HG03460 (cell line): Measurements from ENCODE around the gene PSMA1.
A peak's percentile ranks its signal among the peaks of the same experiment; 100 is the strongest.
"Not testable (repeated sequence)": the region's sequence is repeated elsewhere in the genome, so short reads cannot be mapped to it uniquely, and the experiment has no call there.

Source experiments
- ATAC-seq: cut with Tn5 transposase; IDR thresholded peaks from one replicate; pipeline ENCODE4 v1.9.1; 2021; ENCODE audit not compliant: unreplicated experiment

PSMA1 gene

DNA sequence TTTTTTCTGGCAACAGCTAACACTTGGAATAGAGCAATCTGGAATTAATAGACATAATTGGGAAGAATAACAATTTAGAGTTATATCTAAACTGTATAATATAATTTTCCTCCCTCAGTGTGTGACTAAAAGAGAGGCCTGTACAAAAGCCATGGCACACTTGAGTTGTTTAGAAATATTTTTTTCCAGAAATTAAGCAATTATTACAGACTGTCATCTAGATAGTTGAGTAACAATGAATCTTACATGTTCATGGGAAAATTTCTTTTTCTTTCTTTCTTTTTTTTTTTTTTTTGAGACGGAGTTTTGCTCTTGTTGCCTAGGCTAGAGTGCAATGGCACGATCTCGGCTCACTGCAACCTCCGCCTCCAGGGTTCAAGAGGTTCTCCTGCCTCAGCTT lies 15.0 kb upstream of the PSMA1 start:
- ATAC-seq, result not testable (repeated sequence)

DNA sequence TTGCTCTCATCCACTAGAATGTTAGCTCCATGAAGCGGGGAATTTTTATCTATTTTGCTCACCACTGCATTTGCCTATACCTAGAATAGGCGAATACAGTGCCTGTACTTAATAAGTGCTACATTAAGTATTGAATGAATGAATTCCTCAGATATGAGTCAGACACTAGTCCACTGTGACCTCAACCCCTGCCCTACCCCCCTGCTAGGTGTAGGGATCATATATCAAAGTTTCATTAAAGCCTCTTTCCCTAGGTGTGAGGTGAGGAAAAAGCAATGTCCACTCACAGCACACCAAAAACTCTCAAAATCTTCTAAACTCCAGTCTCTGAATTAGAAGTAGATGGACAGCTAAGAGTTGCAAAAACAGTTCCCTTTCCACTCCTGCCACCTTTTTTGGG lies 9.8 kb upstream of the PSMA1 start:
- no peak for ATAC-seq

DNA sequence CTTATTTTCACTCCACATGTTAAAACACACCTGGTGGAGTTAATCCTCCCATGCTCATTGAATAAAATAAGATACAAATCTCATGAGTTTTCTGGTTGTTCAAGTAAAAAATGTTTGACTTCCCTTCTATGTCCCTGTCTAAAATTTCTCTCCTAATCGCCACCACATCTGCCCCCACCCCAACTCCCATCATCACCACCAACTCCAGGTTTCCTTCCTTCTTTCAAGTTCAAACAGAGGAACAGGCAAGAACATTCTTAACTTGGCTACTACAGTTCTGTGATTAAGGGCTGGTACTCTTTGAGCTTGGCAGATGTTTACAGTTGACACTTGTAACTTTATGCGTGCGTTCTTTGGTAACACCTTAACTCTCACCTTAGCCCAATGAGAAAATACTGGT lies 9.1 kb upstream of the PSMA1 start:
- no peak for ATAC-seq

DNA sequence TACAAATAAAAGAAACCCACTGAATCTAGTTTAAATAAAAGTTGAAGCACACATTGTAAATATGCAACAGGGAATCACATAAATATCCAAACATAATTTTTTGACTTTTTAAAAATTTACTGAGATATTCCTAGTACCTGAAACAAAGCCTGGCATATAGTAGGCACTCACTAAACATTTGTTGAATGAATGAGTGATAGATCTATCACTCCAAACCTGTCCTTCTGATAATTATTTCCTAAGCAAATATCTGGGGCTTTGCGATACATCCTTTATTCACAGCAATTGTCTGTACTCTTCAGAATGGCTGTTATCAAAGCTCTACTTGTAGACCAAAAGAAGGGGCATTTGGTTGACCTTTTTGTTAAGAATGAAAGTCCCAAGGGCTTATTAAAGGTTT lies 2.6 kb upstream of the PSMA1 start:
- no peak for ATAC-seq

DNA sequence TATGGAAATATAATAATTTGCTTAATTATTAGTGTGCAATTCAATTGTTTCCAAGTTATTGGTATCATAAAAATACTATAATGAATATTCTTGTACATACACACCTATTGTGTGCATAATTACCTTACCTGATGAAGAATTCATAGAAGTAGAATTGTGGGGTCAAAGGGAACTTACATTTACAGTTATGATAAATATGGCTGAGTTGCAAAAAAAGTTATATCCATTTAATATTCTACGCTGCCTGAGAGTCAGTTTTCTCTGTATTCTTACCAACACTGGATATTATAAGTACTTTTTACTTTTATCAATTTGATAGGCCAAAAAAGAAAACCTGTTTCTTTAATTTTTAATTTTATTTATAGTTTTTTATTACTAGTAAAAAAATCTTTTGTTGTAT lies 2.1 kb upstream of the PSMA1 start:
- no peak for ATAC-seq

DNA sequence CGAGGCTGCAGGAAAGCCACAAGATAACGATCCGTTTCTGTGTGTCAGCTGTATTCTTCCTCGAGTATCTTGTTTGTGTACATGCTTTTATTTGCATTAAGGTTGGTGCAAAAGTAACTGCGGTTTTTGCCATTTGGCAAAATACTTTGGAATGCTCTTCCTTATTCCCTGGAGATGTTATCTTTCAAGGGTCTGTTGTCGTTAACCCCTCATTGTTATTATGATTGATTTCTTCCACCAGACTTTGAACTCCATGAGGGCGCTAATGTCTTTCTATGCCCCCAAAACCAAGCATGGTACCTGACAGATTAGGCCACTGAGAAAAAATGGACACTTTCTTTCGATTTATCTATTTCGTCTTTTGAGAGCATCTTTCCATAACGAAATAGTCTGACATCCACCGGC lies 563 bp upstream of the PSMA1 start:
- no peak for ATAC-seq

DNA sequence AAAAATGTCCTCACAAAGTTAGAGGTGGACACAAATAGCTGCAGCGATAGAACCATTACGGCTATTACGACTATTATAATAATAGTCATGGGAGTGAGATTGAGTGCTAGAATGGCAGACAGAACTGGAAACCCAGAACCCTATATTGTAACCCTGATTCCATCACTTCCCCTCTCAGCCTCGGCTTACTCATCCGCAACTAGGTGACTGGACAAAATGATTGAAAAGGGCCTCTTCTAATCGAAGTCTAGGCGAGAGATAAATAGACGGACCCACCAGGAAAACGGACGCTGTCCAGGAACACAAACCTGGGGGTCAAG lies 629 bp downstream of the PSMA1 start:
- peak; percentile 12 for ATAC-seq

DNA sequence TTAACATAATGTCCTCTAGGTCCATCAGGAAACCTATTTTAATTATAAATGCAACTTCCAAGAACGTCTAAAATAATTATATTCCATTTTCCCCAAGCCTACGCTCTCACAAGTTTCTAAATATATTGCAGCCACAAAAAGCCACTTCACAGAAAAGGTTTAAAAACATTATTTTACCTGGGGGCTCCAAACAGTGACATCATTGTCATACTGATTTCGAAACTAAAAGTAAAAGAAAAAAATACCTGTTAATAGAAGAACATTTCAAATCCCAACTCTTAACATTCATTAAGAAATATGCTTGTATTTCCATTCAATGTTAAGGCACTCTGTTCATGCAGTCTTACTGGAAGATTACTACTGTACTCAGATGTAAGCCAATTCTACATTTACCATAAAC lies 1.4 kb downstream of the PSMA1 start:
- no peak for ATAC-seq

DNA sequence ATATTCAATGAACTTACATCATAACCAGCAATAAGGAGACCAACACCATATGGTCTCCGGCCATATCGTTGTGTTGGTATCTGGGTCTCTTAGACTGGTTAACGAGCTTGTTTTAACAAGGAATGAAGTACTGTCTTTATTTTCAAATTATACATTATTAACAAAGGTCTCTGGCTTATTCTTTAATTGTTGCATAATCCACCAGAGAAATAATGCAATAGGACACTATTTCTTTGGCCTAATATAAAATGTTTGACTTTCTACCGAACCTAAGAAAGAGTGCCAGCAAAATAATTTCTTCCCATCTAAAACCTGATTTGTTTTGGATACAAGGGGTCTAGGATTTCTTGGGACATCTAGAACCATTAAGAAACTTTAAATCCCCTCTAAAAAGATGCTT lies 6.4 kb downstream of the PSMA1 start:
- no peak for ATAC-seq

DNA sequence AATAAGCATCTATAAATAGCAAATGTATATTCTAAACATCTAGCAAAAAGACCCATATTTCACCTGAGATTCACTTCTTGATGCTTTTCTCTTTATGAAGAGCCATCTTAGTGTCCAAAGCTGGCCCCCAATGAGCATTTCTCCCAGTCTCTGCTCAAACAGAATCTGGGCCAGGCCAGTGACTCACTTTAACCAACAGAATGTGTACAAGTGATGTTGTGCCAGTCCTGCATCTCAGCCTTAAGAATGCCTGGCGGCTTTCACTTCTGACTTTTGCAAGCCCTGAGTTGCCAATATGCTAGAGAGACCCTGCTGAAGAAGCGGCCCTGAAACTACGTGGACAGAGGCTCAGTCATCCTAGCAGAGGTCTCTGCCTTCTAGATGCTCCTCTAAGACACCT lies 13.7 kb downstream of the PSMA1 start:
- ATAC-seq, result no peak

DNA sequence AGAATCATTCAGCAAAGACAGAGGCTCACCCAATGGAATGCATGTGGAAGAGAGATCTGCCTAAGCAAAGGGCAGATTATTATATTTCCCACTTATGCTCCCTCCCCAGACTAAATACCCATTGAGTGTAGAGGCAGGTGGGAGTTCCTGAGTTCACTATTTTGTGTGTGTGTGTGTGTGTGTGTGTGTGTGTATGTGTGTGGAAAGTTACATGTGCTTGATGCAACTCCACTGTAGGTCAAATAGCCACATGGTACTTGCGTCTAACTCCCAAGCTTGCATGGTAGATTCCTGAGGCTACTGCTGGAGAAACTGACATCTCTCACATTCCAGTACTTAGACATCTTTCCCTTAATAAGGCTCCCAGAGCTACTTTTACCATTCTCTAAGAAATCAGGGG lies 17.2 kb downstream of the PSMA1 start:
- ATAC-seq, result no peak

DNA sequence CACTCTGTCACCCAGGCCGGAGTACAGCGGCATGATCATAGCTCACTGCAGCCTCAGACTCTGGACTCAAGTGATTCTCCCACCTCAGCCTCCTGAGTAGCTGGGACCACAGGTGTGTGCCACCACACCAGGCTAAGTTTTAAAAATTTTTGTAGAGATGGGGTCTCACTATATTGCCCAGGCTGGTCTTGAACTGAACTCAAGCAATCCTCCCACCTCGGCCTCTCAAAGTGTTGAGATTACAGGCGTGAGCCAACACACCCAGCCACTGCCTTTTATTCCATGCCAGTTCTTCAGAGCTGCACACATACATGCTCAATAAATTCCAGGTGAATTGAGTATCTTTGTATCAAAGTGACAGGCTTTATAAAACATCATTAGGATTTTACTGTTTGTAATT lies 18.1 kb downstream of the PSMA1 start:
- no peak for ATAC-seq

DNA sequence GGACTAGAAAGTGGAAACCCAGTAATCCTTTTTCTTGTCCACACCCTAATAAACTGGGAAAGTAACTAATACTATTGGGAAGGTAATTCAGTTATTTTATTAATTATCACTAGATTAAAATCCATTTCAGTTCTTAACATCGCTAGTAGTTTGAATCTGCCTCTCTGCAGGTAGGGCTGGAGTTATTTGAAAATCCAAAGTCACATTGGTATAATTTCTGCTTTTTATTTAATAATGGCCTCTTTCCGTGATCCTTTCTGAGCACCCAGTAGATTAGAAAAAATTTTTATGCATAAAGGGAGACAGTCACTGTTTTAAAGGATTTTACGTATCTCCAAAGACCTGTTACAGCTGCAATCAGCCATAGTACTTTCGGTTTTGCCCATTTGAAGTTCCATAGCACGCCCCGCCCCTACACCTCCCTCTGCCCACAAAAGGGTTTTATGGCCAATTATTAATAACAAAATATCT lies 20.0 kb downstream of the PSMA1 start:
- peak; percentile 58 for ATAC-seq

DNA sequence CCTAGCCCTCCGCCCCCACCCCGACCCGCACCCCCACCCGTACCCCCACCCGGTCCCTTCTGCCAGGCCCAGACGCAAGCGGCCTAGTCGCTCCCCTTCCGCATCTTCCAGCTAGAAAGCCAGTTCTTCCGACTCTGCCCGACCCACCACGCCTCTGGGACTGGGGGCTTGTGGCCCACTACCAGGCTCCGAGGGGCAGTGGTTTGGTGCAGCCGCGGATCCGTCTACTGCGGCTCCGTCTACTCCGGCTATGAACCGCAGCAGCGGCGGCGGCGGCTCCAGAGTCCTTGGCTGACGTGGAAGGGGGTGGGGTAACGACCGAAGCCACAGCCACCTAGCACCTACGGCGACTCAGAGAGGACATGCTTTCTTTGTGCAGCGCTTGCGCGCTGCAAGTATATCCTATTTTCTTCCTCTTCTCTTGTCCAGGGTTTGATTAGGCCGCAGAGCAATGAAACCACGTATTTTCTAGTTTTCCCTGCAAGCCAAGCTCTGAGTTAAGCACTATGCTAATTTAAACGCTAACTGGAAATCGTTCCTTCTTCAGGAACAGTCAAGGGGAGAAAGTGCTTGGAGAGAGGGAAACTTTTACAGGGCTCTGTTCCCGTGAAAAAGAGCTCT lies 20.5 kb downstream of the PSMA1 start, which contains the start of gene COPB1:
TSS of gene COPB1 (minus strand) at position 252 of the 621 bp plus-strand sequence. CDS start 883 bp downstream, outside the sequence.
- ATAC-seq, result peak; percentile 84

DNA sequence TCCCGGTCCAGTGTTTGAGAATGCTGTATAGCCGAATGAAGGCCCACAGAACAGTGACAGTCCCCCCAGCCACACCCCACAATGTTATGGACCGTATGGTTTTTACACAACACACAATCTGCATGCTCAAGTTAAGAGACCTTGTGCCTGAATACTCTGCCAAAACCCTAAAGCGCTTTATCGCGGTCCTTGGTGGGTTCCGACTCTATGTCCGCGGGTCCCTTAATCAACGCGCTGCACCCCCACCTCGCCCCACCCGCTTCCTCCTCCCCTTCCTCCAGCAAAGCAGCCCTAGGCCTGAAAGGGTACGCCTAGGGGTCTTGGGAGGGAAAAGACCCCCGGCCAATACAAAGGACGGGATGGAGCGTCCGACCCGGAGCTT lies 21.0 kb downstream of the PSMA1 start:
- ATAC-seq, result peak; percentile 16

DNA sequence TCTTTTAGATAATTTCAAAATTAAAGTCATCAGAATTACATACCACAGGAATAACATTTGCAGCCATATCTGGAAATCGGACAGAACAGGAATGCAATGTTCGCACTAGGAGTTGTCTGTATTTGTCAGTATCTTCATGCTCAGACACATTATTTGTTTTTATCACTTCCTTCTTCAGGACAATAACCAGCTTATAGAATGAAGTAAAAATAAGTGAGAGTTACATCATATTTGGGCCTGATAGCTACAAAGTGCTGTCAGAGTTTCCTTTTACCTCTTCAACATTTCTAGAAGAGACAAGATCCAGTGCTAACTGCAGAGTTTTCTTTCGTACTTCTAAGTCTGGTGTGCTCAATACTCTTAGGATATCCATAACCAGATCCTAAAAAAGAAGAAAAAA lies 39.5 kb downstream of the PSMA1 start:
- no peak for ATAC-seq

DNA sequence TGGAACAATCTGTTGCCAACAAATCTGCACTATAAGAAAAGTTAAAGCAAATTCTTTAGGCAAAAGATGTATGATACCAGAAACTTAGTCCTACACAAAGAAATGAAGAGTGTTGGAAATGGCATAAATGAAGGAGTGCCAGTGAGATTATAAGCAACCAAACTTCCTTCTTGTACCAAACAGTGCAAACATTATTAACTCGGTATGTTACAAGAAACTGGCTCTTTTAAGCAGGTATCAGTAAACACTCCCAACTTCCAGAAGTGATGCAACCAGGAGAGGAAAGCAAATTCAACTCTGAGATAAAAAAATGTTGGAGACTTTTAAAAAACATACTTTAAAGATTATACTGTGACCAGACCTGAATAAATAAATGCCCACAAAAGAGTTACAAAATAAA lies 49.1 kb downstream of the PSMA1 start:
- no peak for ATAC-seq

DNA sequence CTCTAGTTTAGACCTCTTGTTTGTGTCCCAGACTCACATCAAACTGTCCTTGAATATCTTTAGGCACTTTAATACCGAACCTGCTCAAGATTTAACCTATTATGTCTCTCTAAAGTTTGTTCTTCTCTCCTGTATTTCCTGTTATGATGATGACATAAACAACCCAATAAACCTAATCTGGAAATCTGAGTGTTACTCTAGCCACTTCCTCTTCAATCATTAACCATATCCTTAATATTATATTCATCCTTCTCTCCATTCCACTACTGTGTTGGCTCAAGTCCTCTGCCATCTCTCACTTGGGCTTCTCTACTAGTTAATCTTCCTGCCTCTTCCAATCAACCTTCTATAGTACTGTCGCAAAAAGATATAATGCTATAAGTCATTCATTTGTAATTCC lies 56.6 kb downstream of the PSMA1 start:
- ATAC-seq, result no peak

DNA sequence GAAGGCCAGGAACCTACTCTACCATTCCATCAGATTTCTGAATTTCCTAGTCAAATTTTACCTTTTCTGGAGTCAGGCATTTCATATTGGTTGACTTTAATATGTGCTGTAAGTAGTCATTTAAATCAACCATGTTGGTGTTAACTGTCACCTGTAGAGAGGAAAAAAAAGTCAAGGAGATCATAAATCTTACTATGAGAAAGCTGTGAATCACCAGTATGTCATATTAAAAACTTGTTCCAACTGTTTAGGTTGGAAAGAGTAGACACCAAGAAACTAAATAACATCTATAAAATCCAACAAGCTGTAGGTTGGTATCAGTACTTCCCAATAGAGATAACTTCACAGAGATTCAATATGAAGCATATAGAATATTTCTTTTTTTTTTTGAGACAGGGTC lies 60.0 kb downstream of the PSMA1 start:
- ATAC-seq, result no peak

DNA sequence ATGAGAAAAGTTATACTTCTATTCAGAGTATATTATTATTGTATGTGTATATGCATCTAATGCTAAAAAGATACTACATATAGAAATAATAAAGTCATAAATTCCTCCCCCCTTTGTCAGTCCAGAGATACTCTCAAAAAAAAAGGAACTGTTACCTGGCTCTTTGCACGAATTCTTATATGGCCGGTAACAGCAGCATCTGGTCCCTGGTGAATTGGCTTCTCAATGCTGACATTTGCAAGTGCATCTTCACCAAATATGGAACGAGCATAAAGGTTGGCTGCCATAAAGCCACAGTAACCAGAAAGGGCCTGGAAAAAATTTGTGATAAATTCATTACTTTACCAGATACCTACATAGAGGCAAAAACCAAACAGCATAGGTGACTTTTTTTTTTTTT lies 61.8 kb downstream of the PSMA1 start:
- no peak for ATAC-seq

DNA sequence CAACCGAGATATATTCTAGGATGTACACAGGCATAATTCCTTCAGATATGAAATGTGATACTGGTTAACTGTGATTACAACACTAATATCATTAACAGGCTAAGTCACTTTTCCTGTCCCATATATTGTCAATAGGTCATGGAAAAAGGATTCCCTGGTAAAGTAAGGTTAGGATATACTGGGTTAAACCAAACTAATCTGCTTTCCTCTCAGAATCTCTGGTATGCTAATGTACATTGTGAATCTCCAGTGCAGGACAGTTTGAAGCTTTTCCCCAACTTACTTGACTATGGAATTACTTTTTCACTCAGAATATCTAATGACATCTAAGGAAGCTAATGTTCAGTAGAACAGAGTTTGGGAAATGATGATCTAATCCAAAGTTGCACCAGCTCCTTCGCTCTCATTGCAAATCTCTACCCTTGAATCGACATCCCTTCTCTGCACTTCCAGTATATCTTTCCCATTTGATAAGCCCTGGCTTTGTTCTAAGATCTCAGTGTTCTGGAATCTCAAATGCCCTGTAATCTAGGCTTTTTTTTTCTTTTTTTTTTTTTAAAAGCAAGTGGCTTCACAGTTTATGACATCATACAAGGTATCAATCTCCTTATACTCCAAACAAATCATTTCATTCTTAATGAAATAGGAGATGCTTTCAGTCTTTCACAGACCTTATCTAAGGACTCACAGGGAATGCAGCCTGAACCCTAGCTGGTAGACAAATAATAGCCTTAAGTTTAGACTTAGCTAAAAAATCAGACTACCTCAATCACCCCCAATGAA lies 64.3 kb downstream of the PSMA1 start:
- ATAC-seq, result no peak
